Osteoblast (primary cell): ENCODE measurements around the gene KLHL26. TPM values are rescaled to one million over a fixed set of nuclear protein-coding genes. Genes with fewer than 3 reads are reported as not detected.

ENCODE experiments used
- DNase-seq: peaks from one replicate; pipeline ENCODE4 v3.0.0; 2011; ENCODE audit warnings: low spot score, mixed read lengths; ENCODE audit not compliant: insufficient read length; ENCODE audit errors: missing footprints
- H2AFZ ChIP-seq: 2 replicates; pipeline ENCODE4 v1.6.0; 2011; ENCODE audit warnings: mild to moderate bottlenecking, low read length
- H3K27ac ChIP-seq: 2 replicates; pipeline ENCODE4 v1.5.1; 2011; ENCODE audit warnings: mild to moderate bottlenecking, low read depth, low read length, moderate library complexity
- H3K27me3 ChIP-seq: 2 replicates; pipeline ENCODE4 v1.6.0; 2012; ENCODE audit warnings: mild to moderate bottlenecking, control low read depth, inconsistent platforms, low read length, moderate library complexity; ENCODE audit not compliant: insufficient read depth
- H3K36me3 ChIP-seq: 2 replicates; pipeline ENCODE4 v1.5.1; 2011; ENCODE audit warnings: mild to moderate bottlenecking, low read length, control low read depth, moderate library complexity; ENCODE audit not compliant: insufficient read depth
- H3K4me1 ChIP-seq: 2 replicates; pipeline ENCODE4 v1.5.1; 2011; ENCODE audit warnings: mild to moderate bottlenecking, low read length, control low read depth, moderate library complexity; ENCODE audit not compliant: insufficient read depth
- H3K4me2 ChIP-seq: 2 replicates; pipeline ENCODE4 v1.6.0; 2011; ENCODE audit warnings: mild to moderate bottlenecking, low read length; ENCODE audit not compliant: insufficient read depth
- H3K4me3 ChIP-seq: fragments of 200-600 bp; sonication (generic); 3 replicates; pipeline ENCODE4 v1.5.1; 2012; ENCODE audit warnings: mild to moderate bottlenecking, low read length, inconsistent platforms; ENCODE audit not compliant: insufficient read depth
- H3K79me2 ChIP-seq: 2 replicates; pipeline ENCODE4 v1.6.0; 2012; ENCODE audit warnings: mild to moderate bottlenecking, low read length, control low read depth, inconsistent platforms; ENCODE audit not compliant: insufficient read depth
- H3K9me3 ChIP-seq: 2 replicates; pipeline ENCODE4 v1.5.1; 2011; ENCODE audit warnings: low read depth, low read length, control low read depth
- H4K20me1 ChIP-seq: 2 replicates; pipeline ENCODE4 v1.6.0; 2012; ENCODE audit warnings: mild to moderate bottlenecking, low read length, control low read depth; ENCODE audit not compliant: insufficient read depth
- CTCF ChIP-seq: IDR thresholded peaks from 2 replicates; pipeline ENCODE4 v1.5.1; 2011; ENCODE audit warnings: mild to moderate bottlenecking, low read depth, low read length, moderate library complexity; ENCODE audit errors: extremely low read depth
- total RNA-seq: library from RNA; depleted of rRNA; stranded (reverse); fragments of >200 nt; gene quantifications from 2 replicates; pipeline ENCODE4 v1.2.3, GENCODE V29; 2012

The KLHL26 gene
- total RNA-seq, 1 donor: 5.1 TPM

GRCh38 chr19:18712981-18713380 lies 76.2 kb downstream of the KLHL26 start:
- Histone ChIP-seq H4K20me1 (peaks cover 63% of the 10 kb centered on the region), H2AFZ (no peak overlapping the region), H3K4me1 (peaks cover 2% of the 10 kb centered on the region), H3K4me2 (no peak overlapping the region), H3K27me3 (no peaks in the 10 kb centered on the region), H3K27ac (no peak overlapping the region), H3K36me3 (no peaks in the 10 kb centered on the region), H3K79me2 (peaks cover 65% of the 10 kb centered on the region), H3K4me3 (no peak overlapping the region), H3K9me3 (no peaks in the 10 kb centered on the region)
- DNase-seq: peak; percentile 58
- no peak for TF ChIP-seq CTCF

DNA sequence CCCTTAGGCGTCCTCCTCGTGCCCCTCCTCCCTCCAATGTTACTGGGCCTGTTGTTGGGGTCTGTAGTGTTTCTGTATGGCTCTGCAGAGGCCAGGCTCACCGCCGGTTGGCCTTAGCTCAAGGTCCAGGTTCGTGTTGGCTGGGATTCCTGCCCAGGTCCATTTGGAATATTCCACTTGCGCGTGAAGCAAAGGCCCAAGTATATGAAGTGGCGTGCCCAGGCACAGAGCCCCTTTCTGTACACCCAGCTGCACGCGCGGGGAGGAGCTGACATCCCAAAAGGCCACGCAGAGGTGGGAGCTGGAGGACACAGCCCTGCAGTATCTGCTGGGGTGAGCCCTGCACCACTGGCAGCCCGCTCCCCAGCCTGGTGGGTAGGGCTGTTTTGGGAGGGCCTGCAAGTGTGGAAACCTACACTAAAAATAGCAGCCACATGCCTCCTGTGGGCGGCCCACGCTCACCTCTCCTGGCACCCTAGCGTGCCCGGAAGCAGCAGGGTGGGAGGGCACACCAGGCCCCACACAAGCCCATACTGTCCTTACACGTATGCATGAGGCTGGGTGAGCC lies 76.8 kb downstream of the KLHL26 start:
- TF ChIP-seq CTCF: no peak
- no peak overlapping the region for H3K27ac ChIP-seq
- no peak overlapping the region for H3K4me2 ChIP-seq
- H3K27me3 ChIP-seq: no peaks in the 10 kb centered on the region
- peaks cover 2% of the 10 kb centered on the region for H3K4me1 ChIP-seq
- H3K36me3 ChIP-seq: no peaks in the 10 kb centered on the region
- no peak overlapping the region for H2AFZ ChIP-seq
- no peaks in the 10 kb centered on the region for H3K9me3 ChIP-seq
- no peak overlapping the region for H3K4me3 ChIP-seq
- DNase-seq: peak; percentile 42
- H4K20me1 ChIP-seq: peaks cover 62% of the 10 kb centered on the region
- peaks cover 62% of the 10 kb centered on the region for H3K79me2 ChIP-seq

DNA sequence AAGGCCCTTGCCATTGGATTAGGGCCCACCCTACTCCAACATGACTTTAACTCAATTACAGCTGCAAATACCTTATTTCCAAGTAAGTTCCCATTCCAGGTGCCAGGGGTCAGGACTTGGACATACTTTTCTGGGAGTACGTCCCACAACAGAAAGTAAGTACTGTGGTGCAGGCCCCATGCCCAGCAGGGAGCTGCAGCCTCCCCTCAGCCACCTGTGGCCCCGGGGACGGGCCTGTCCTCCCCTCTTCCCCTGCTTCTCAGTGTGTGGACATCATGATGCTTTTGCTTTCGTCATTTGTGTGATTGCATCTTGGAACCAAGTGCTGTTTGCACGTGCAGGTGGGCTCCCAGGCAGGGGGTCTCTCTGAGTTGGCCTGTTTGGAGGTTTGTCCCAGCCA lies 78.6 kb downstream of the KLHL26 start:
- peak; percentile 74 for DNase-seq
- H4K20me1 ChIP-seq: peaks cover 54% of the 10 kb centered on the region
- H3K4me2 ChIP-seq: no peak overlapping the region
- no peak overlapping the region for H2AFZ ChIP-seq
- H3K27ac ChIP-seq: no peak overlapping the region
- no peaks in the 10 kb centered on the region for H3K9me3 ChIP-seq
- H3K4me3 ChIP-seq: no peak overlapping the region
- peaks cover 51% of the 10 kb centered on the region for H3K79me2 ChIP-seq
- no peak for TF ChIP-seq CTCF
- H3K36me3 ChIP-seq: no peaks in the 10 kb centered on the region
- no peaks in the 10 kb centered on the region for H3K27me3 ChIP-seq
- peaks cover 2% of the 10 kb centered on the region for H3K4me1 ChIP-seq

DNA sequence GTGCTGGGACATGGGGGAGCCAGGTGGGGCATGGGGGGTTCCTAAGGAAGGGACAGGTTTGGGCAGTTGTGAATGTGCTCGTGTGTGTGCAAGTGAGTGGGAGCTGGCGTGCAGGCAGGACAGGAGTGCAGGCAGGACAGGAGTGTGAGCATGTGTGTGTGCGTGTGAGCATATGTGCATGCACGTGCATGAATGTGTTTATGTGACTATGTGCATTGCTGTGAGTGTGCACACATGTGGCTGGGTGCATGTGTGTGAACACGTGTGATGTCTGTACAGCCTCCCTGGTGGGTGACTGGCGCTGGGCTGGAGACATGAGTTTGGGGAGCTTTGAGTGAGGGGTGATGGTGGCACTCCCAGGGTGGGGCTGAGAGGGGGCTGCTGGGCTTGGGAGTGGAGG lies 80.0 kb downstream of the KLHL26 start:
- Histone ChIP-seq H4K20me1 (peaks cover 53% of the 10 kb centered on the region), H3K4me1 (no peaks in the 10 kb centered on the region), H3K4me3 (no peak overlapping the region), H3K79me2 (peaks cover 48% of the 10 kb centered on the region), H3K27ac (no peak overlapping the region), H2AFZ (no peak overlapping the region), H3K27me3 (no peaks in the 10 kb centered on the region), H3K9me3 (no peaks in the 10 kb centered on the region), H3K36me3 (no peaks in the 10 kb centered on the region), H3K4me2 (no peak overlapping the region)
- no peak for TF ChIP-seq CTCF
- peak; percentile 50 for DNase-seq
